HG02840 (cell line): ENCODE results near the gene SDE2.
"Not testable (repeated sequence)": the region's sequence is repeated elsewhere in the genome, so short reads cannot be mapped to it uniquely, and the experiment has no call there.

Experiments used
- ATAC-seq: cut with Tn5 transposase; IDR thresholded peaks from one replicate; pipeline ENCODE4 v1.9.1; 2021; ENCODE audit warnings: mild to moderate bottlenecking, moderate library complexity, moderate number of reproducible peaks; ENCODE audit not compliant: unreplicated experiment, low FRiP score

Gene SDE2

GRCh38 chr1:226007126-226007892 lies 8.2 kb upstream of the SDE2 start:
- ATAC-seq = not testable (repeated sequence)

- ATAC-seq = no peak
These were observed 7.5 kb upstream of the SDE2 start for GRCh38 chr1:226006686-226007085.

- no peak for ATAC-seq
These were observed 5.3 kb upstream of the SDE2 start for GRCh38 chr1:226004396-226004795.

GRCh38 chr1:226003502-226004170 lies 4.5 kb upstream of the SDE2 start:
- no peak for ATAC-seq

GRCh38 chr1:226002667-226003501 lies 3.7 kb upstream of the SDE2 start:
- no peak for ATAC-seq

GRCh38 chr1:226001963-226002666 lies 3.0 kb upstream of the SDE2 start:
- ATAC-seq = no peak

- no peak for ATAC-seq
These were observed 1.9 kb upstream of the SDE2 start for GRCh38 chr1:226001088-226001487.

GRCh38 chr1:226000493-226001081 lies 1.4 kb upstream of the SDE2 start:
- ATAC-seq = not testable (repeated sequence)

GRCh38 chr1:225999912-226000337 lies 782 bp upstream of the SDE2 start:
- peak; percentile 30 for ATAC-seq

- peak; percentile 19 for ATAC-seq
These were observed 450 bp downstream of the SDE2 start for GRCh38 chr1:225998560-225999226.

GRCh38 chr1:225996946-225997545 lies 2.1 kb downstream of the SDE2 start:
- ATAC-seq = no peak

GRCh38 chr1:225995919-225996864 lies 3.0 kb downstream of the SDE2 start:
- ATAC-seq = no peak

- no peak for ATAC-seq
These were observed 8.3 kb downstream of the SDE2 start for GRCh38 chr1:225990705-225991464.

GRCh38 chr1:225987491-225988316 lies 11.4 kb downstream of the SDE2 start:
- ATAC-seq = no peak

GRCh38 chr1:225981714-225982113 lies 17.4 kb downstream of the SDE2 start:
- ATAC-seq = no peak

GRCh38 chr1:225980005-225980836 lies 18.9 kb downstream of the SDE2 start:
- ATAC-seq = no peak
